HG03571 (cell line): Measurements from ENCODE around the gene ADARB2.

Experiments
- ATAC-seq: cut with Tn5 transposase; IDR thresholded peaks from one replicate; pipeline ENCODE4 v1.9.1; 2021; ENCODE audit not compliant: unreplicated experiment

Gene ADARB2

DNA sequence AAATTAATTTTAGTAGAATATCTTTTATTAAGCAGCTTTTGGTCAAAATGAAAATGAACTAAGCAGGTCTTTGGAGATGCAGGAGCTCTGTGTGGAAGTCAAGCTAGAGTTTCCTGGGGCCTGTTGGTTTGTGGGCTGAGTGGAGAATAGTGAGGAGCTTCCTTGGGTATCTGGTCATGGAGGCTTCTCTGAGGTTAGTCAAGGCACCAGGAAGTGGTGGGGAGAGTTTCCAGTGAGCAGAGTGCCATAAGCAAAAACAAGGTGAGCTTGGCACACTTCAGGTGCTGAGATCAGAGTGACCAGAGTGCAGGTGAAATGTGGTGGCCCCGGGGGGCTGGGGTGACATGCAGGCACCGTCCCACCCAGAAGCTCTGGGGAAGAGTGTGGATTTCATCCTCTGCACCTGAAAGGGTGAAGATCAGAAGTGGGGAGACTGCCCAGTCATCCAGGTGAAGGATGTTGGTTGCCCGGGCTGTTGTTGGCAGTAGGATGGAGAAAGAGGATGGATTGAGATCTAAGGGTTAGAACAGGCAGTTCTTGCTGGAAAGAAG, 603.8 kb downstream of the ADARB2 start:
- no peak for ATAC-seq

DNA sequence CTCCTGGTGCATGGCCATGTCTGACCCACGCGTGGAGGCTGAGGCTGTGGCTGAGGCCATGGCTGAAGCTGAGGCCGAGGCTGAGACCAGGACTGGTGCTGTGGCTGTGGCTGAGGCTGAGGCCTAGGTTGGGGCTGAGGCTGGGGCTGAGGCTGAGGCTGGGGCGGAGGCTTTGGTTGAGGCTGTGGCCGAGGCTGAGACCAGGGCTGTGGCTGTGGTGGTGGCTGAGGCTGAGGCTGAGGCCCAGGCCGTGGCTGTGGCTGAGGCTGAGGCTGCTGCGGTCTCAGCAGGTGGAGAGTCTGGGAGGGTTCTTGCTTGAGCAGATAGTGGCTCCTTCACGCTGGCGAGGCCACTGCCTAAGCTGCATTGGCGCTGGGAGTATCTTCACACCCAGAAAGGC, 604.7 kb downstream of the ADARB2 start:
- ATAC-seq: no peak

DNA sequence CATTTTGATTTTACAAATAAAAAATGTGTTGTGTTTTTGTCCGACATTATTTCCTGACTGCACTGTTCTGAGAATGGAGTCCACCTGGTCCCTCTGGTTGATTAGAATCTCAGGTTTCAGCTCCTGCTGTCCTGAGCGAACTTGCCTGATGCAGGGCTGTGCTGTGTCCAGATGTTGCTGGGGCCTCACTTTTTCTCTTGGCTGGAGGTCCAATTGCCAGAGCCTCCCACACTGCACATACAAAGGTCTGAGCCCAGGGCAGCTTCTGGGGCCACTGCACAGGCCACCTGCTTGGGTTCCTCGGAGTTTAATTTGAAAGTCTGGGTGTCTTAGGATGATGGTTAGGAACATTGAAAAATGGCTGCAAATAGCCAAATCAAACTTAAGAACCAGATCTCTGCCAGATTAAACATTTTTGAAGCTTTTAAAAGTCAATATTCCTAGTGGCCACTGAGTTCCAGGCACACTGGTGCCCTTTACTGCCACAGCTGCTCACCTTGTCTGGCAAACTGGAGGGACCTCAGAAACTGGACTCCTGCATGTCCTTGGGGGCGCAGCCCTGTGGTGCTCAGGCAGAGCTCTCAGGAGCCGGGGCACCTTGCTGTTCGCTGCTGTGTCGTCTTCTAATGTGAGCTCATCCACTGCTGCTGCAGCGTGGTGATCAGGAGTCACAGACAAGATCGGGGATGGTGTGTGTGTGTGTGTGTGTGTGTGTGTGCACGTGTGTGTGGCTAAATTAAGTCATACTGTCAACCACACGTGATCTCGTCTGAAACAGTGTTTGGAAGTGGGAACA, 606.1 kb downstream of the ADARB2 start:
- ATAC-seq: no peak

GRCh38 chr10:1130226-1130625, 607.1 kb downstream of the ADARB2 start:
- ATAC-seq: no peak

- no peak for ATAC-seq
Measured at GRCh38 chr10:1128649-1129048, 608.7 kb downstream of the ADARB2 start.

DNA sequence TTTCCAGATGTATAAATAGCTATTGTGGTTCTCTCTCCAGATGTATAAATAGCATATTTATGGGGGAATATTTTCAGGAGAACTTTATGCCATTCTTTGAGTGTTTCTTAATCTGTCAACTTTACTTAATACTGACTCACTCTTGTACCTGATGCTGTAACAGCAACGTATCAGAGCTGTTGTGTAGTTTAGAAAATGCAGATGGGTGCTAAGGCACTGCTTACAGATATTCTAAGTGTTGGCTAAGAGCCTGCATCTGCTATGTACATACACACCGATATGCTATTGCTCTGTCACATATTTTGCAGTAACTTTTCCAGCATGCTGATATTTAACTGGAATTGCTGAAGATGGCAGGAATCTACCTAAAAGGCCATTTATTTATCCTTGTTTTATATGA, 609.2 kb downstream of the ADARB2 start:
- ATAC-seq: no peak

- ATAC-seq: no peak
Measured at GRCh38 chr10:1127629-1128028, 609.7 kb downstream of the ADARB2 start.
